RWPE1 (cell line): ENCODE measurements around the gene ACOT12.

Source experiments
- CTCF ChIA-PET: fragments of 350-600 bp; sonication (Branson Sonifier 250); formaldehyde crosslinking; extraction: SDS; loops from one replicate; lab custom pipeline; 2021; lab: Yijun Ruan, JAX
- POLR2A ChIA-PET: fragments of 400-600 bp; formaldehyde crosslinking; extraction: SDS; loops from one replicate; lab custom pipeline; 2020; ENCODE audit warnings: antibody characterized with exemption; ENCODE audit not compliant: low non-redundant PET; lab: Yijun Ruan, JAX
- DNase-seq: peaks from one replicate; pipeline ENCODE4 v3.0.0; 2012; ENCODE audit warnings: low spot score
- H3K27ac ChIP-seq: fragments of 450-650 bp; 2 replicates; pipeline ENCODE4 v1.5.1; 2017
- TF ChIP-seq, protein P1 (sequence below): fragments of 450-650 bp; conservative IDR thresholded peaks from 2 replicates; pipeline ENCODE4 v1.5.1; 2017; ENCODE audit warnings: low read depth, mild to moderate bottlenecking

Gene ACOT12

DNA sequence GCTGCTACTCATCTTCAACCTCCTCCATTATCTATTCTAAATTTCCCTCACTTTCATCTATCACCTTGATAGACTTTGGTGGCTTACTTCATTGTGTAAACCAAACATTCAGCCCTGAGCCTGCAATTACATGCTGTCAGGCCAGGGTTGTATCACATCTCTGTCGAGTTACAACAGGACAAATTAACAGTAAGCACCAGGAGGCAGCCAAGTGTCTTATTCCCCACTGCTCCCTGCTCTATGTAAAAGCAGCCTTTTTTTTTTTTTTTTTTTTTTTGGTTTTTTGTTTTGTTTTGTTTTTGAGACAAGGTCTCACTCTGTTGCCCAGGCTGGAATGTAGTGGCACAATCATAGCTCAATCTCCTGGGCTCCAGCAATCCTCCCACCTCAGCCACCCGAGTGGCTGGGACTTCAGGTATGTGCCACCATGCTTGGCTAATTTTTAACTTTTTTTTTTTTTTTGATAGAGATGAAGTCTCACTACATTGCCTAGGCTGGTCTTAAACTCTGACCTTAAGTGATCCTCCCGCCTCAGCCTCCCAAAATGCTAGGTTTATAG lies 107.8 kb downstream of the ACOT12 start:
- DNase-seq: no peak
- TF ChIP-seq, protein P1, sequence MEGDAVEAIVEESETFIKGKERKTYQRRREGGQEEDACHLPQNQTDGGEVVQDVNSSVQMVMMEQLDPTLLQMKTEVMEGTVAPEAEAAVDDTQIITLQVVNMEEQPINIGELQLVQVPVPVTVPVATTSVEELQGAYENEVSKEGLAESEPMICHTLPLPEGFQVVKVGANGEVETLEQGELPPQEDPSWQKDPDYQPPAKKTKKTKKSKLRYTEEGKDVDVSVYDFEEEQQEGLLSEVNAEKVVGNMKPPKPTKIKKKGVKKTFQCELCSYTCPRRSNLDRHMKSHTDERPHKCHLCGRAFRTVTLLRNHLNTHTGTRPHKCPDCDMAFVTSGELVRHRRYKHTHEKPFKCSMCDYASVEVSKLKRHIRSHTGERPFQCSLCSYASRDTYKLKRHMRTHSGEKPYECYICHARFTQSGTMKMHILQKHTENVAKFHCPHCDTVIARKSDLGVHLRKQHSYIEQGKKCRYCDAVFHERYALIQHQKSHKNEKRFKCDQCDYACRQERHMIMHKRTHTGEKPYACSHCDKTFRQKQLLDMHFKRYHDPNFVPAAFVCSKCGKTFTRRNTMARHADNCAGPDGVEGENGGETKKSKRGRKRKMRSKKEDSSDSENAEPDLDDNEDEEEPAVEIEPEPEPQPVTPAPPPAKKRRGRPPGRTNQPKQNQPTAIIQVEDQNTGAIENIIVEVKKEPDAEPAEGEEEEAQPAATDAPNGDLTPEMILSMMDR: no peak
- POLR2A ChIA-PET: no interaction called here
- CTCF ChIA-PET: interaction anchor here (0.8 kb wide), 1 partner anchor 13 kb away, joined by 5 read pairs; no protein-coding TSS in a partner anchor
- no peak overlapping the region for H3K27ac ChIP-seq

DNA sequence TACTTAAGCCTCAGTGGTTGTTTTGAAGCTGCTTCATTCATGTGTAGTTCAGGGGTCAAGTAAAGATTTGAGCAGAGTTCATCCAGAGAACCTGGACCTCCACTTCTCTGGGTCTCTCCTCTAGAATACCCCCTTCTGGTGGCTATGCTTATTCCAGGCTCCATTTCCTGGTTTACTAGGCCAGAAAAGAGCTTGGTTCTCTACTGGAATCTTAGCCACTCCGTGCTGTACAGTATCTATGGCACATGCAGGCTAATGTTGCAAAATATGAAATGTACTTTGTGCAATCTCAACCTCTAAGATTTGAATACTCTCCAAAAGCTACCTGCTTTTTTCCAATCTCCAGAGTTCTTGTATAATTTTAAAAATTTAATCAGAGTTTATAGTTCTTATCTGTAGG lies 110.0 kb downstream of the ACOT12 start:
- H3K27ac ChIP-seq: no peak overlapping the region
- ChIA-PET CTCF (no interaction called here), POLR2A (no interaction called here)
- TF ChIP-seq, protein P1: no peak
- no peak for DNase-seq
